Upper lobe of left lung (tissue), 6 donors: Measurements from ENCODE around the gene CCDC28B. TPM values are rescaled to one million over a fixed set of nuclear protein-coding genes. Genes with fewer than 3 reads are reported as not detected.

Experiments
- ATAC-seq, 2 donors: fragments of 200-7000 bp; cut with Tn5 transposase; one replicate each; pipeline ENCODE4 v1.9.1; 2022; ENCODE audit warnings: mild to moderate bottlenecking in 2 of 2, moderate library complexity in 2 of 2; ENCODE audit not compliant: low FRiP score in 2 of 2
- DNase-seq, 2 donors: peaks; one replicate each; pipeline ENCODE4 v3.0.0-alpha.2; 2019 to 2020
- H3K27ac ChIP-seq, 4 donors: fragments of 200-600 bp; sonication (generic); one replicate each; pipeline ENCODE4 v1.5.1; 2016 to 2019
- H3K27me3 ChIP-seq, 4 donors: fragments of 200-600 bp; sonication (generic); one replicate each; pipeline ENCODE4 v1.5.1; 2017 to 2019
- H3K36me3 ChIP-seq, 4 donors: fragments of 200-600 bp; sonication (generic); one replicate each; pipeline ENCODE4 v1.5.1; 2016 to 2019
- H3K4me1 ChIP-seq, 4 donors: fragments of 200-600 bp; sonication (generic); one replicate each; pipeline ENCODE4 v1.5.1; 2018 to 2019
- H3K4me3 ChIP-seq, 4 donors: fragments of 200-600 bp; sonication (generic); one replicate each; pipeline ENCODE4 v1.5.1; 2017 to 2019; ENCODE audit warnings: mild to moderate bottlenecking in 2 of 4, moderate library complexity in 1 of 4
- H3K9me3 ChIP-seq, 4 donors: fragments of 200-600 bp; sonication (generic); one replicate each; pipeline ENCODE4 v1.5.1; 2018 to 2019
- EP300 ChIP-seq, 4 donors: sonication (generic); formaldehyde crosslinking; IDR thresholded peaks; one replicate each; pipeline ENCODE4 v1.5.1; 2017; ENCODE audit warnings: antibody characterized with exemption in 4 of 4, control low read depth in 2 of 4
- POLR2A ChIP-seq, 4 donors: fragments of 450-650 bp; IDR thresholded peaks; one replicate each; pipeline ENCODE4 v1.5.1; 2016 to 2017; ENCODE audit warnings: antibody characterized with exemption in 4 of 4, mild to moderate bottlenecking in 2 of 4
- POLR2AphosphoS5 ChIP-seq, 2 donors: sonication (generic); formaldehyde crosslinking; IDR thresholded peaks; one replicate each; pipeline ENCODE4 v1.5.1; 2017; ENCODE audit warnings: antibody characterized with exemption in 2 of 2
- WGBS, 2 donors: methylation state at CpG; one replicate each; pipeline ENCODE4 v1.1.5; 2017 to 2018; 5-methylcytosine and 5-hydroxymethylcytosine counted together
- total RNA-seq, 6 donors: library from RNA; depleted of rRNA in 4 of 6; stranded (reverse); fragments of >200 nt in 4 of 6; gene quantifications; one replicate each; pipeline versions ENCODE4 v1.1.0 to v1.2.1, GENCODE V29; 2016 to 2021
- TF ChIP-seq, protein P1 (sequence below), 6 experiments: fragments of 450-650 bp in 4 of 6; fragments of 200-600 bp in 2 of 6; sonication (generic) in 2 of 6; IDR thresholded peaks; one replicate each; pipeline ENCODE4 v1.5.1; 2016 to 2019; ENCODE audit warnings: antibody characterized with exemption in 6 of 6
- donor health status: DM: no; HTN: no; CAD: no; lungs with moderate emphysema.
- donor health status: DM: no; HTN: yes; CAD: no; lungs with severe emphysema.

Gene CCDC28B
- total RNA-seq, 6 donors from 2014 or later = 0.98 to 4.2 (median 3.2) TPM

DNA sequence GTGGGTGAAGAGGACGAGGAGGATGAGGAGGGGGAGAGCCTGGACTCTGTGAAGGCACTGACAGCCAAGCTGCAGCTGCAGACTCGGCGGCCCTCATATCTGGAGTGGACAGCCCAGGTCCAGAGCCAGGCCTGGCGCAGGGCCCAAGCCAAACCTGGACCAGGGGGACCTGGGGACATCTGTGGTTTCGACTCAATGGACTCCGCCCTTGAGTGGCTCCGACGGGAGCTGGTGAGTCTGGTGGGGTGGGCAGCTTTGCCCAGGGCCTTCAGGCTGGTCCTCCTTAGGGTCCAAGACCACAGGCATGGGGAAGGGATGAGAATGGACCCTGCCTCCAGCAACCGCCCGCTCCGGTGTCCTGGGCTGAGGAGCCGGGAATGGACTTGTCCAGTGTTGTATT lies 47.1 kb downstream of the CCDC28B start:
- ATAC-seq (peak in 1 of 2 donors; percentile 3), DNase-seq (peak in 1 of 2 donors; percentile 76)
- H3K27ac ChIP-seq = peak overlapping the region; percentile 66 to 87 (median 82)
- H3K9me3 ChIP-seq = no peaks in the 10 kb centered on the region
- no peaks in the 10 kb centered on the region for H3K27me3 ChIP-seq
- no peak for TF ChIP-seq POLR2A (IDR thresholded peaks at IDR 0.05)
- TF ChIP-seq, protein P1, sequence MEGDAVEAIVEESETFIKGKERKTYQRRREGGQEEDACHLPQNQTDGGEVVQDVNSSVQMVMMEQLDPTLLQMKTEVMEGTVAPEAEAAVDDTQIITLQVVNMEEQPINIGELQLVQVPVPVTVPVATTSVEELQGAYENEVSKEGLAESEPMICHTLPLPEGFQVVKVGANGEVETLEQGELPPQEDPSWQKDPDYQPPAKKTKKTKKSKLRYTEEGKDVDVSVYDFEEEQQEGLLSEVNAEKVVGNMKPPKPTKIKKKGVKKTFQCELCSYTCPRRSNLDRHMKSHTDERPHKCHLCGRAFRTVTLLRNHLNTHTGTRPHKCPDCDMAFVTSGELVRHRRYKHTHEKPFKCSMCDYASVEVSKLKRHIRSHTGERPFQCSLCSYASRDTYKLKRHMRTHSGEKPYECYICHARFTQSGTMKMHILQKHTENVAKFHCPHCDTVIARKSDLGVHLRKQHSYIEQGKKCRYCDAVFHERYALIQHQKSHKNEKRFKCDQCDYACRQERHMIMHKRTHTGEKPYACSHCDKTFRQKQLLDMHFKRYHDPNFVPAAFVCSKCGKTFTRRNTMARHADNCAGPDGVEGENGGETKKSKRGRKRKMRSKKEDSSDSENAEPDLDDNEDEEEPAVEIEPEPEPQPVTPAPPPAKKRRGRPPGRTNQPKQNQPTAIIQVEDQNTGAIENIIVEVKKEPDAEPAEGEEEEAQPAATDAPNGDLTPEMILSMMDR (IDR thresholded peaks at IDR 0.05) = no peak
- no peak for TF ChIP-seq POLR2AphosphoS5 (IDR thresholded peaks at IDR 0.05)
- no peak for TF ChIP-seq EP300 (IDR thresholded peaks at IDR 0.05)
- peaks cover 46 to 71% (median 62%) of the 10 kb centered on the region in 4 donors for H3K4me1 ChIP-seq
- 44 to 80% methylated on average over 4 to 8 of the region's 12 CpGs for WGBS, 2 donors
- no peaks in the 10 kb centered on the region for H3K36me3 ChIP-seq
- peak overlapping the region in 1 of 4 donors; percentile 32 for H3K4me3 ChIP-seq

DNA sequence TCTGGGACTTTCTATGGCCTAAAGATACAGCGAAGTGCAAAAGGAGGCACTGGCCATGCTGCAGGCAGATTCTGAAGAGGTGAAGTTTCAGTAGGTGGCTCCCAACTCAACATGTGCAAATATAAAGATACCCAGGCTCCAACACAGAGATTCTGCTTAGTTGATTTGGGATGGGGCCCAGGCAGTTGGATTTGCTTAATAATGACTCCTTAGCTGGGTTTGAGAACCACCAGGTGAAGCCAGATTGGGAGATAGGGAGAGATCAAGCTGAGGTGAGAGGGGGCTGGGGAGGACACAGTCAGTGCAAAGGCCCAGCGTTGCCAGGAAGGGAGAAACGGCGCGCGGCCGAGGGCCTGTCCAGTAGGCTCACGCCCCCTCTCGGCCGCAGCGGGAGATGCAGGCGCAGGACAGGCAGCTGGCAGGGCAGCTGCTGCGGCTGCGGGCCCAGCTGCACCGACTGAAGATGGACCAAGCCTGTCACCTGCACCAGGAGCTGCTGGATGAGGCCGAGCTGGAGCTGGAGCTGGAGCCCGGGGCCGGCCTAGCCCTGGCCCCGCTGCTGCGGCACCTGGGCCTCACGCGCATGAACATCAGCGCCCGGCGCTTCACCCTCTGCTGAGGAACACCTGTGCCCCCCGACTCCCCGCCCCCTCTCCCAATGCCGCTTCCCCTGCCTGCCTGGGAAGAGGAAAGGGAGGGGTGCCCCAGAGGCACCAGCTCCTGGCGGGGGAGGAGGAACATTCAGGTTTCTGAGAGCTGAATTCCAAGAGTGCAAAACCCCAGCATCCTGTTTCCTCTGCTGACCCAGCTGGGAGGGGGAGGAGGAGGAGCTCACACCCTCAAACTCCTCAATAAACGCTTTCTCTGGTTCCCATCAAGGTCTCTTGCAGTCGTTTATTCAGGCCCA lies 47.8 kb downstream of the CCDC28B start:
- DNase-seq = peak; percentile 93 to 97
- Histone ChIP-seq H3K36me3 (no peaks in the 10 kb centered on the region), H3K9me3 (no peaks in the 10 kb centered on the region), H3K27me3 (no peaks in the 10 kb centered on the region), H3K4me3 (peak overlapping the region in 3 of 4 donors; percentile 17 to 32 (median 19)), H3K27ac (peak overlapping the region; percentile 66 to 87 (median 82)), H3K4me1 (peaks cover 45 to 68% (median 56%) of the 10 kb centered on the region in 4 donors)
- TF ChIP-seq POLR2A (IDR thresholded peaks at IDR 0.05) (no peak), EP300 (IDR thresholded peaks at IDR 0.05) (no peak), POLR2AphosphoS5 (IDR thresholded peaks at IDR 0.05) (peak; percentile 12 to 51)
- TF ChIP-seq, protein P1 (IDR thresholded peaks at IDR 0.05) = peak; percentile 89 to 97 (median 94)
- ATAC-seq = peak; percentile 76 to 86
- 8 to 30% methylated on average over 6 to 21 of the region's 31 CpGs for WGBS, 2 donors

- TF ChIP-seq EP300 (IDR thresholded peaks at IDR 0.05) (peak in 1 of 4 donors; percentile 24), POLR2A (IDR thresholded peaks at IDR 0.05) (peak in 1 of 4 donors; percentile 20), POLR2AphosphoS5 (IDR thresholded peaks at IDR 0.05) (peak; percentile 50 to 60)
- TF ChIP-seq, protein P1 (IDR thresholded peaks at IDR 0.05) = no peak
- peak in 1 of 2 donors; percentile 64 for DNase-seq
- peaks cover 45 to 68% (median 56%) of the 10 kb centered on the region in 4 donors for H3K4me1 ChIP-seq
- no peaks in the 10 kb centered on the region for H3K36me3 ChIP-seq
- no peaks in the 10 kb centered on the region for H3K27me3 ChIP-seq
- 43 to 47% methylated on average over 6 to 9 of the region's 9 CpGs for WGBS, 2 donors
- ATAC-seq = peak; percentile 17 to 47
- H3K27ac ChIP-seq = peak overlapping the region; percentile 50 to 87 (median 82)
- H3K9me3 ChIP-seq = no peaks in the 10 kb centered on the region
- no peak overlapping the region for H3K4me3 ChIP-seq
These were observed 49.6 kb downstream of the CCDC28B start for GRCh38 chr1:32249831-32250525.

- no peaks in the 10 kb centered on the region for H3K27me3 ChIP-seq
- TF ChIP-seq EP300 (IDR thresholded peaks at IDR 0.05) (no peak), POLR2A (IDR thresholded peaks at IDR 0.05) (peak in 1 of 4 donors; percentile 43), POLR2AphosphoS5 (IDR thresholded peaks at IDR 0.05) (no peak)
- WGBS, 2 donors = 65 to 68% methylated on average over 20 to 25 of the region's 25 CpGs
- peak within 1 kb of the TSS; percentile 50 to 87 (median 82) for H3K27ac ChIP-seq
- no peaks in the 10 kb centered on the region for H3K36me3 ChIP-seq
- DNase-seq (peak in 1 of 2 donors; percentile 67), ATAC-seq (no peak)
- peak within 1 kb of the TSS in 3 of 4 donors; percentile 23 to 41 (median 40) for H3K4me3 ChIP-seq
- peaks cover 45 to 63% (median 50%) of the 10 kb centered on the region in 4 donors for H3K4me1 ChIP-seq
- H3K9me3 ChIP-seq = no peaks in the 10 kb centered on the region
These were observed 50.7 kb downstream of the CCDC28B start, which contains the start of gene LCK for GRCh38 chr1:32250893-32251716. TSS of gene LCK (plus strand) at chr1:32251265. CDS start at chr1:32274330, 23,065 bp downstream.

Other genes with a start within 250 kb of the CCDC28B start
- 100 to 1,000 TPM in 1 of 6 donors, 10 to 100 TPM in 5; 52.4 to 101 (median 91.9) TPM for gene KHDRBS1, start 186.7 kb upstream of the CCDC28B start, total RNA-seq
- gene TMEM39B, start 127.7 kb upstream of the CCDC28B start, total RNA-seq = 10 to 100 TPM in 3 of 6 donors, 1 to 10 TPM in 3; 5.0 to 22.1 (median 10.2) TPM
- 10 to 100 TPM; 16.8 to 53.8 (median 42.0) TPM for gene KPNA6, start 92.5 kb upstream of the CCDC28B start, total RNA-seq
- 10 to 100 TPM; 29.3 to 57.5 (median 47.5) TPM for gene TXLNA, start 20.9 kb upstream of the CCDC28B start, total RNA-seq
- 1 to 10 TPM in 5 of 6 donors, under 1 TPM in 1; 0.55 to 6.3 (median 1.9) TPM for gene IQCC, start 5.1 kb downstream of the CCDC28B start, total RNA-seq
- gene DCDC2B, start 8.5 kb downstream of the CCDC28B start, total RNA-seq = 10 to 100 TPM in 1 of 6 donors, 1 to 10 TPM in 4, under 1 TPM in 1; 0.11 to 11.4 (median 4.5) TPM
- gene TMEM234, start 21.8 kb downstream of the CCDC28B start, total RNA-seq = 10 to 100 TPM; 14.9 to 62.9 (median 21.1) TPM
- gene EIF3I, start 21.8 kb downstream of the CCDC28B start, total RNA-seq = 100 to 1,000 TPM in 4 of 6 donors, 10 to 100 TPM in 2; 62.9 to 173 (median 109) TPM
- 10 to 100 TPM in 2 of 6 donors, 1 to 10 TPM in 3, not detected in 1; 1.9 to 53.0 (median 4.6) TPM for gene FAM167B, start 46.6 kb downstream of the CCDC28B start, total RNA-seq
- 10 to 100 TPM in 1 of 6 donors, 1 to 10 TPM in 5; 5.1 to 25.1 (median 7.7) TPM for gene LCK, start 50.7 kb downstream of the CCDC28B start, total RNA-seq
- 10 to 100 TPM; 36.8 to 78.0 (median 48.8) TPM for gene HDAC1, start 91.5 kb downstream of the CCDC28B start, total RNA-seq
- gene MARCKSL1, start 135.6 kb downstream of the CCDC28B start, total RNA-seq = 10 to 100 TPM in 2 of 6 donors, 1 to 10 TPM in 4; 1.0 to 56.9 (median 9.4) TPM
- gene FAM229A, start 161.9 kb downstream of the CCDC28B start, total RNA-seq = 10 to 100 TPM in 3 of 6 donors, 1 to 10 TPM in 3; 4.3 to 43.0 (median 10.5) TPM
- gene TSSK3, start 161.9 kb downstream of the CCDC28B start, total RNA-seq = 1 to 10 TPM in 4 of 6 donors, not detected in 2; 1.2 to 2.3 (median 1.8) TPM
- gene BSDC1, start 193.8 kb downstream of the CCDC28B start, total RNA-seq = 100 to 1,000 TPM in 1 of 6 donors, 10 to 100 TPM in 5; 60.8 to 116 (median 68.9) TPM